ENCODE data around the gene MAP4K3. TPM values are rescaled to one million over a fixed set of nuclear protein-coding genes. Genes with fewer than 3 reads are reported as not detected.

Gene MAP4K3
- total and polyA plus RNA-seq, 2 of the 4 experiments (the other 2 are of a cell fraction): 13.2 to 32.6 TPM

DNA sequence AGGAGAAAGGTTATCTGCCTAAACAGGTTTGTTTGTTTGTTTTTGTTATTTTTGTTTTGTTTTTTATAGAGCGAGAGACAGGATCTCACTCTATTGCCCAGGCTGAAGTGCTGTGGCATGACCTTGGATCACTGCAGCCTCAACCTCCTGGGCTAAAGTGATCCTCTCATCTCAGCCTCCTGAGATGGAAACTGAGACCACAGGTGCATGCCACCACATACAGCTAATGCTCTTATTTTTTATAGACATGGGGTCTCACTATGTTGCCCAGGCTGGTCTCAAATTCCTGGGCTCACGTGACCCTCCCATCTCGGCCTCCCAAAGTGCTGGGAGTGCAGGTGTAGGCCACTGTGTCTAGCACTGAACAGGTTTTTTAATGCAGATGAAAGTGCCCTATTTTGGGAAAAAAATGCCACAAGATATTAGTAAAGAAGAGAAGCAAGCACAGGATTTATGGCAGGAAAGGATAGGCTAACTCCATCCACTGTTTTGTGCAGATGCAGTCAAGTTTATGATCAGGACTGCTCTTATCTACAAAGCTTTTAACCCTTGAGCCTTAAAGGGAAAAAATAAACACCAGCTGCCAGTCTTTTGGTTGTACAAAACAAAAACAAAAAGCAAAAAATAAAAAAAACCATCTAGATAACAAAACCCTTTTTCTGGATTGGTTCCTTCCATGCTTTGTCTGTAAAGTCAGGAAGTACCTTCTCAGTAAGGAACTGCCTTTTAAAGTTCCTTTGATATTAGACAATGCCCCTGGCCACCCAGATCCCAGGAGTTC lies 29.4 kb downstream of the MAP4K3 start (continued):
- no peak for TF ChIP-seq MXI1 (IDR thresholded peaks at IDR 0.05; ENCODE audit: borderline replicate concordance, low read depth, low read length)
- no peak for TF ChIP-seq RCOR1 (IDR thresholded peaks at IDR 0.05; ENCODE audit: insufficient replicate concordance, low read length)

DNA sequence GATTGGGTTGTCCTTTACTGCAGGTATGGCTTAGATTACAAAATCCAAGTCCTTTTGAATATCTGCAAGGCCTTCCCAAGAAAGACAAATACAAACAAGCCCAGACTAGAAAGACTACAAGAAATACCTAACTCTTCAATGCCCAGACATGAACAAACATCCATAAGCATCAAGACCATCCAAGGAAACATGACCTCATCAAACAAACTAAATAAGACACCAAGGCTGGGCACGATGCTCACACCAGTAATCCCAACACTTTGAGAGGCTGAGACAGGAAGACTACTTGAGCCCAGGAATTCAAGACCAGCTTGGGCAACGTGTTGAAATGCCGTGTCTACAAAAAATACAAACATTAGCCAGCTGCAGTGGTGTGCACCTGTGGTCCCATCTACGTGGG lies 31.7 kb downstream of the MAP4K3 start:
- Histone ChIP-seq H3K36me3 (ENCODE audit: control insufficient read depth, insufficient read depth, low read length) (peaks cover 8% of the 10 kb centered on the region; the same call in 1 of the 2 replicates), H3K79me1 (ENCODE audit: low read depth in 1 of 2, low read length in 2 of 2) (peaks cover 25 to 77% of the 10 kb centered on the region in 2 experiments), H3K4me1 (ENCODE audit: control insufficient read depth, insufficient read depth, low read length) (peaks cover 33% of the 10 kb centered on the region), H4K8ac (ENCODE audit: low read depth in 2 of 2, low read length in 2 of 2) (no peak overlapping the region), H2BK5ac (ENCODE audit: low read depth, low read length, poor library complexity, severe bottlenecking) (no peak overlapping the region), H2AK5ac (ENCODE audit: low read depth, low read length) (peak overlapping the region; percentile 48; the same call in 1 of the 2 replicates), H3K23ac (ENCODE audit: low read depth, low read length) (peak overlapping the region; percentile 7; the same call in 1 of the 2 replicates), H3K4me3 (ENCODE audit: insufficient read depth, low read depth, low read length) (no peak overlapping the region), H4K20me1 (ENCODE audit: insufficient read depth, low read length) (peaks cover 67% of the 10 kb centered on the region), H3K27ac (ENCODE audit: insufficient read depth, low read length) (peak overlapping the region; percentile 13; the same call in 1 of the 2 replicates), H3K4ac (ENCODE audit: low read depth, low read length) (peak overlapping the region; percentile 9; the same call in 1 of the 2 replicates), H3K4me2 (ENCODE audit: low read depth, low read length) (no peak overlapping the region), H2BK15ac (ENCODE audit: low read depth, low read length) (no peak overlapping the region), H2AFZ (replicated peaks; ENCODE audit: low read length, poor library complexity) (no peak overlapping the region), H3K18ac (ENCODE audit: low read depth, low read length) (no peak overlapping the region), H4K5ac (ENCODE audit: low read depth, low read length) (no peak overlapping the region), H3K9me3 (ENCODE audit: control insufficient read depth, insufficient read depth, low read length) (no peaks in the 10 kb centered on the region), H2AK9ac (replicated peaks; ENCODE audit: low read depth, low read length, poor library complexity) (no peak overlapping the region), H2BK120ac (ENCODE audit: low read depth, low read length) (no peak overlapping the region), H3K27me3 (ENCODE audit: control insufficient read depth, insufficient read depth, low read length) (no peaks in the 10 kb centered on the region), H3K14ac (replicated peaks; ENCODE audit: low read depth, low read length) (0 out of 2 replicates have a peak overlapping the region, but pooled peaks have one; percentile 26), H4K91ac (ENCODE audit: insufficient read depth, low read depth, low read length) (no peak overlapping the region), H2BK20ac (ENCODE audit: low read depth, low read length) (no peak overlapping the region), H3K56ac (ENCODE audit: extremely low read depth, insufficient read depth, low read length) (no peak overlapping the region), H3K9ac (ENCODE audit: low read depth, low read length) (no peak overlapping the region), H3K9me1 (ENCODE audit: insufficient read depth, low read length) (peaks cover 26% of the 10 kb centered on the region)
- TF ChIP-seq BHLHE40 (IDR thresholded peaks at IDR 0.05; ENCODE audit: low read depth, low read length) (no peak), CHD1 (IDR thresholded peaks at IDR 0.05; ENCODE audit: low read depth, low read length) (no peak), NFE2L2 (IDR thresholded peaks at IDR 0.05; ENCODE audit: low read depth, low read length) (no peak), RAD21 (IDR thresholded peaks at IDR 0.05; ENCODE audit: low read length) (no peak), CEBPB (IDR thresholded peaks at IDR 0.05; ENCODE audit: low read depth, low read length) (no peak)
- TF ChIP-seq, protein P1, sequence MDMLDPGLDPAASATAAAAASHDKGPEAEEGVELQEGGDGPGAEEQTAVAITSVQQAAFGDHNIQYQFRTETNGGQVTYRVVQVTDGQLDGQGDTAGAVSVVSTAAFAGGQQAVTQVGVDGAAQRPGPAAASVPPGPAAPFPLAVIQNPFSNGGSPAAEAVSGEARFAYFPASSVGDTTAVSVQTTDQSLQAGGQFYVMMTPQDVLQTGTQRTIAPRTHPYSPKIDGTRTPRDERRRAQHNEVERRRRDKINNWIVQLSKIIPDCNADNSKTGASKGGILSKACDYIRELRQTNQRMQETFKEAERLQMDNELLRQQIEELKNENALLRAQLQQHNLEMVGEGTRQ (IDR thresholded peaks at IDR 0.05; ENCODE audit: low read depth, low read length): no peak
- in situ Hi-C loops (cut with MboI; ENCODE audit: low sequenced_read_pairs): no loop called here
- dilution Hi-C loops (cut with HindIII; ENCODE audit: low sequenced_read_pairs, unreplicated experiment): no loop called here
- intact Hi-C loops (cut with micrococcal nuclease): no loop called here
- POLR2A ChIA-PET (ENCODE audit: unreplicated experiment): no interaction called here
- no peak for DNase-seq
- ATAC-seq (ENCODE audit: low read depth): no peak
- WGBS, 2 experiments (ENCODE audit: extremely low coverage in 2 of 2, insufficient read length in 1 of 2): no CpG with 5 or more reads among the region's 4 CpGs
- no TSS peak for BruUV-seq (replicated peaks)
- CTCF ChIA-PET: interaction anchor here (0.6 kb wide), 1 partner anchor 26 kb away, joined by 3 read pairs; no protein-coding TSS in a partner anchor

All from IMR-90 (cell line).